HEK293 (cell line): ENCODE results near the gene PRUNE2.

Experiments used
- ZNF10 ChIP-seq: fragments of 450-650 bp; formaldehyde crosslinking; IDR thresholded peaks from 2 replicates; pipeline ENCODE4 v1.5.1; 2017; ENCODE audit warnings: missing biosample characterization, missing genetic modification characterization
- ZNF121 ChIP-seq: fragments of 450-650 bp; formaldehyde crosslinking; IDR thresholded peaks from 2 replicates; pipeline ENCODE4 v1.5.1; 2016; ENCODE audit warnings: missing biosample characterization, missing genetic modification characterization
- ZNF169 ChIP-seq: fragments of 450-650 bp; formaldehyde crosslinking; IDR thresholded peaks from 2 replicates; pipeline ENCODE4 v1.5.1; 2016; ENCODE audit warnings: missing biosample characterization, missing genetic modification characterization
- ZNF560 ChIP-seq: fragments of 450-650 bp; formaldehyde crosslinking; IDR thresholded peaks from 2 replicates; pipeline ENCODE4 v1.5.1; 2017; ENCODE audit warnings: missing biosample characterization, missing genetic modification characterization, borderline replicate concordance
- ZNF768 ChIP-seq: fragments of 450-650 bp; formaldehyde crosslinking; IDR thresholded peaks from 2 replicates; pipeline ENCODE4 v1.5.1; 2018; ENCODE audit warnings: missing biosample characterization, mild to moderate bottlenecking, missing genetic modification characterization
- TF ChIP-seq, protein P1 (sequence below): fragments of 450-650 bp; formaldehyde crosslinking; IDR thresholded peaks from 2 replicates; pipeline ENCODE4 v1.5.1; 2016; ENCODE audit warnings: missing biosample characterization, missing genetic modification characterization, low read depth

DNA sequence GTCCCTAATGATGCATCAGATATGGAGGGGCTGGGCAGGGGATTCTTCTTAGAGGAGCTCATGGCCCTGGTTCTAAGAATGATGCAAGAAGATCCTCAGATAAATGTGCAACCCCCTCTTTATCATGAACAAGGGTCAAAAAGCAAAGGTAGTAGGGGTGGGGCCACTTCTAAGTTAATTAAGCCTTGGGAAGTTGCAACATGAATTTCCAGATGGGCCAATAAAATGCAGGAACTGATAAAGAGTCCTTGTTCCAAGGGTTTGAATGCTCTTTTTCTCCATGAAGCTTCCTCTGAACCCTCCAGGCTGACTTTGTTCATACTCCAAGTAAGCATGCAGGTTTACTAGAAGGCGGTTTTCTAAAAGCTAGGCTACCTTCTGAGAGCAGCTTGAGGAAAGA, 116.1 kb downstream of the PRUNE2 start:
- TF ChIP-seq ZNF560 (tag by site-specific recombination) (no peak), ZNF169 (no peak), ZNF121 (tag by site-specific recombination) (no peak), ZNF10 (tag by site-specific recombination) (no peak), ZNF768 (tag by site-specific recombination) (no peak)
- TF ChIP-seq, protein P1, sequence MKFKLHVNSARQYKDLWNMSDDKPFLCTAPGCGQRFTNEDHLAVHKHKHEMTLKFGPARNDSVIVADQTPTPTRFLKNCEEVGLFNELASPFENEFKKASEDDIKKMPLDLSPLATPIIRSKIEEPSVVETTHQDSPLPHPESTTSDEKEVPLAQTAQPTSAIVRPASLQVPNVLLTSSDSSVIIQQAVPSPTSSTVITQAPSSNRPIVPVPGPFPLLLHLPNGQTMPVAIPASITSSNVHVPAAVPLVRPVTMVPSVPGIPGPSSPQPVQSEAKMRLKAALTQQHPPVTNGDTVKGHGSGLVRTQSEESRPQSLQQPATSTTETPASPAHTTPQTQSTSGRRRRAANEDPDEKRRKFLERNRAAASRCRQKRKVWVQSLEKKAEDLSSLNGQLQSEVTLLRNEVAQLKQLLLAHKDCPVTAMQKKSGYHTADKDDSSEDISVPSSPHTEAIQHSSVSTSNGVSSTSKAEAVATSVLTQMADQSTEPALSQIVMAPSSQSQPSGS = no peak
